Measurements from ENCODE around the gene CYS1.

The CYS1 gene

DNA sequence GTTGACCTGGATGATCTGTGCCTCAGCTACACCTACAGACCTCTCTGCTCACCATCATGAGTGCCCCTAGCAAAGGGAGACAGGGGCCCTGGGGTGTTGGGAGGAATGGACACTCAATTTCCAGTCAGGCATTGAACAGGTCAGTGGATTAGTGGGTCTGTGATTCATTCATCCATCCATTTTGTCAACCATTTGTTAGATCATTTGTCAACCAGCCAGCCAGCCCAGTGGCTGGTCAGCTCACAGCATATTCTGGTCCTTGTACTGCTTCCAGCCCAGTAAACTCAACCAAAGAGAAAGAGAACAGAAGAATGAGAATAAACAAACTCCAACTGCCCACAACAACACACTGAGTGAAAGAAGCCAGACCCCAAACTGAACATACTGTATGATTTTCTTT is 41.5 kb downstream of the CYS1 start:
- TF ChIP-seq, protein P1, sequence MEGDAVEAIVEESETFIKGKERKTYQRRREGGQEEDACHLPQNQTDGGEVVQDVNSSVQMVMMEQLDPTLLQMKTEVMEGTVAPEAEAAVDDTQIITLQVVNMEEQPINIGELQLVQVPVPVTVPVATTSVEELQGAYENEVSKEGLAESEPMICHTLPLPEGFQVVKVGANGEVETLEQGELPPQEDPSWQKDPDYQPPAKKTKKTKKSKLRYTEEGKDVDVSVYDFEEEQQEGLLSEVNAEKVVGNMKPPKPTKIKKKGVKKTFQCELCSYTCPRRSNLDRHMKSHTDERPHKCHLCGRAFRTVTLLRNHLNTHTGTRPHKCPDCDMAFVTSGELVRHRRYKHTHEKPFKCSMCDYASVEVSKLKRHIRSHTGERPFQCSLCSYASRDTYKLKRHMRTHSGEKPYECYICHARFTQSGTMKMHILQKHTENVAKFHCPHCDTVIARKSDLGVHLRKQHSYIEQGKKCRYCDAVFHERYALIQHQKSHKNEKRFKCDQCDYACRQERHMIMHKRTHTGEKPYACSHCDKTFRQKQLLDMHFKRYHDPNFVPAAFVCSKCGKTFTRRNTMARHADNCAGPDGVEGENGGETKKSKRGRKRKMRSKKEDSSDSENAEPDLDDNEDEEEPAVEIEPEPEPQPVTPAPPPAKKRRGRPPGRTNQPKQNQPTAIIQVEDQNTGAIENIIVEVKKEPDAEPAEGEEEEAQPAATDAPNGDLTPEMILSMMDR (IDR thresholded peaks at IDR 0.05) = no peak
- peaks cover 45% of the 10 kb centered on the region for H3K27me3 ChIP-seq
- no peak overlapping the region for H3K4me3 ChIP-seq (ENCODE audit: low read depth in 1 of 2, low read length in 1 of 2)
- H3K4me1 ChIP-seq (ENCODE audit: control insufficient read depth in 1 of 2, insufficient read depth in 1 of 2, low read depth in 1 of 2, low read length in 1 of 2) = peaks cover 8 to 9% of the 10 kb centered on the region in 2 experiments
- no peaks in the 10 kb centered on the region for H3K36me3 ChIP-seq
- H3K9me3 ChIP-seq = no peaks in the 10 kb centered on the region
- H3K27ac ChIP-seq = no peak overlapping the region

- peaks cover 8 to 9% of the 10 kb centered on the region in 2 experiments for H3K4me1 ChIP-seq (ENCODE audit: control insufficient read depth in 1 of 2, insufficient read depth in 1 of 2, low read depth in 1 of 2, low read length in 1 of 2)
- H3K36me3 ChIP-seq = no peaks in the 10 kb centered on the region
- peaks cover 45% of the 10 kb centered on the region for H3K27me3 ChIP-seq
- no peak overlapping the region for H3K4me3 ChIP-seq (ENCODE audit: low read depth in 1 of 2, low read length in 1 of 2)
- no peak overlapping the region for H3K27ac ChIP-seq
- TF ChIP-seq, protein P1 (IDR thresholded peaks at IDR 0.05) = no peak
- no peaks in the 10 kb centered on the region for H3K9me3 ChIP-seq
Measured at GRCh38 chr2:10038123-10038522, 42.1 kb downstream of the CYS1 start.

GRCh38 chr2:10036095-10036884 is 43.9 kb downstream of the CYS1 start:
- Histone ChIP-seq H3K9me3 (no peaks in the 10 kb centered on the region), H3K27ac (no peak overlapping the region), H3K27me3 (peaks cover 28% of the 10 kb centered on the region), H3K4me1 (ENCODE audit: control insufficient read depth in 1 of 2, insufficient read depth in 1 of 2, low read depth in 1 of 2, low read length in 1 of 2) (peaks cover 0 to 3% of the 10 kb centered on the region in 2 experiments), H3K4me3 (ENCODE audit: low read depth in 1 of 2, low read length in 1 of 2) (no peak overlapping the region), H3K36me3 (no peaks in the 10 kb centered on the region)
- TF ChIP-seq, protein P1 (IDR thresholded peaks at IDR 0.05) = no peak

DNA sequence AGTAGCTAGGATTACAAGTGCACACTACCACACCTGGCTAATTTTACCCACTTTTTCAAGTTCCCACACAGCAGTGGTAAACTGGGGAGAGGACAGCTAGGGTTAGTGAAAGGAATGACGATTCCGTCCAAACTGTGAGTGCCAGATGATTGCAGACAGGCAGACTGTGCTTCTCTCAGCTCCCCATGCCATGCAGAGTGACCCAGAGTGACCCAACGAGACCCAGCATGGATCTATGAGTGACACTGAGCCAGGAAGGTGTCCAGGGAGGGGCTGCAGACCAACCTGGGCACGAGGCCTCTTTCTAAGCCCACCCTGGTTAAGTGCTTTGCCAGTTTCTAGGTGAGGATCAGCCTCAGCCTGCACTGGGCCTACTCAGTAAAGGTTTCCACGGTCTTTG is 44.6 kb downstream of the CYS1 start:
- peaks cover 0 to 3% of the 10 kb centered on the region in 2 experiments for H3K4me1 ChIP-seq (ENCODE audit: control insufficient read depth in 1 of 2, insufficient read depth in 1 of 2, low read depth in 1 of 2, low read length in 1 of 2)
- H3K4me3 ChIP-seq (ENCODE audit: low read depth in 1 of 2, low read length in 1 of 2) = no peak overlapping the region
- H3K36me3 ChIP-seq = no peaks in the 10 kb centered on the region
- no peak overlapping the region for H3K27ac ChIP-seq
- no peaks in the 10 kb centered on the region for H3K9me3 ChIP-seq
- peaks cover 21% of the 10 kb centered on the region for H3K27me3 ChIP-seq
- TF ChIP-seq, protein P1 (IDR thresholded peaks at IDR 0.05) = no peak

- Histone ChIP-seq H3K4me1 (ENCODE audit: control insufficient read depth in 1 of 2, insufficient read depth in 1 of 2, low read depth in 1 of 2, low read length in 1 of 2) (peaks cover 0 to 6% of the 10 kb centered on the region in 2 experiments), H3K9me3 (no peaks in the 10 kb centered on the region), H3K27me3 (peaks cover 16% of the 10 kb centered on the region), H3K36me3 (no peaks in the 10 kb centered on the region), H3K27ac (no peak overlapping the region), H3K4me3 (ENCODE audit: low read depth in 1 of 2, low read length in 1 of 2) (no peak overlapping the region)
- TF ChIP-seq, protein P1 (IDR thresholded peaks at IDR 0.05) = no peak
Measured at GRCh38 chr2:10035053-10035422, 45.2 kb downstream of the CYS1 start.
